SK-N-SH (cell line): ENCODE measurements around the gene GNB2. TPM values are rescaled to one million over a fixed set of nuclear protein-coding genes. Genes with fewer than 3 reads are reported as not detected.

ENCODE experiments used
- CTCF ChIA-PET: fragments of 300-600, 350-600 bp; formaldehyde crosslinking; extraction: SDS; loops from one replicate; lab custom pipeline; 2021; lab: Yijun Ruan, JAX
- POLR2A ChIA-PET: fragments of 350-600 bp; sonication (Branson Sonifier 250); formaldehyde crosslinking; extraction: SDS; loops from one replicate; lab custom pipeline; 2020; ENCODE audit warnings: antibody characterized with exemption, inconsistent platforms; lab: Yijun Ruan, JAX
- DNase-seq: peaks from one replicate; pipeline ENCODE4 v3.0.0; 2012
- H2AFZ ChIP-seq: fragments of 200-600 bp; sonication (generic); 2 replicates; pipeline ENCODE4 v1.8.1; 2016; ENCODE audit warnings: antibody characterized with exemption, mild to moderate bottlenecking, low read depth
- H3F3A ChIP-seq: fragments of 200-600 bp; sonication (generic); replicated peaks from 2 replicates; pipeline ENCODE3; 2016; ENCODE audit warnings: antibody characterized with exemption, mild to moderate bottlenecking; ENCODE audit not compliant: insufficient read depth
- H3K27ac ChIP-seq, 2 experiments: fragments of 200-500 bp in 1 of 2; fragments of 200-600 bp in 1 of 2; sonication (Bioruptor generic) in 1 of 2; sonication (generic), shearing (Covaris generic) in 1 of 2; 2 replicates each; pipeline versions ENCODE4 v1.5.1 to v1.6.1; 2014 to 2016; ENCODE audit warnings: low read depth in 2 of 2, inconsistent platforms in 1 of 2, low read length in 1 of 2, mild to moderate bottlenecking in 1 of 2, mixed read lengths in 1 of 2
- H3K27me3 ChIP-seq: fragments of 200-600 bp; sonication (generic), shearing (Covaris generic); 2 replicates; pipeline ENCODE4 v1.6.1; 2016; ENCODE audit warnings: mixed run types; ENCODE audit not compliant: insufficient read depth
- H3K36me3 ChIP-seq, 2 experiments: fragments of 200-500 bp in 1 of 2; fragments of 200-600 bp in 1 of 2; sonication (Bioruptor generic) in 1 of 2; sonication (generic) in 1 of 2; replicated peaks in 1 of 2; 2 replicates each; pipeline versions ENCODE3 to v1.5.1; 2014 to 2016; ENCODE audit warnings: low read length in 1 of 2, mild to moderate bottlenecking in 1 of 2; ENCODE audit not compliant: insufficient read depth in 2 of 2, control insufficient read depth in 1 of 2
- H3K4me1 ChIP-seq, 2 experiments: fragments of 200-500 bp in 1 of 2; fragments of 200-600 bp in 1 of 2; sonication (Bioruptor generic) in 1 of 2; sonication (generic), shearing (Covaris generic) in 1 of 2; 2 replicates each; pipeline versions ENCODE4 v1.5.1 to v1.6.1; 2014 to 2016; ENCODE audit warnings: low read depth in 1 of 2, low read length in 1 of 2, mixed run types in 1 of 2; ENCODE audit not compliant: insufficient read depth in 2 of 2, control insufficient read depth in 1 of 2
- H3K4me2 ChIP-seq: fragments of 200-600 bp; sonication (generic), shearing (Covaris generic); 2 replicates; pipeline ENCODE4 v1.6.1; 2017; ENCODE audit warnings: mixed run types
- H3K4me3 ChIP-seq, 2 experiments: fragments of 200-500 bp in 1 of 2; fragments of 200-600 bp in 1 of 2; sonication (Bioruptor generic) in 1 of 2; sonication (generic), shearing (Covaris generic) in 1 of 2; 2 replicates each; pipeline versions ENCODE4 v1.5.1 to v1.8.1; 2014 to 2016; ENCODE audit warnings: low read depth in 2 of 2, inconsistent platforms in 1 of 2, low read length in 1 of 2, mild to moderate bottlenecking in 1 of 2, mixed read lengths in 1 of 2, moderate library complexity in 1 of 2
- H3K79me2 ChIP-seq: fragments of 200-600 bp; sonication (generic); 2 replicates; pipeline ENCODE4 v1.8.1; 2017; ENCODE audit warnings: mild to moderate bottlenecking; ENCODE audit not compliant: insufficient read depth
- H3K9ac ChIP-seq: fragments of 200-600 bp; sonication (generic); 2 replicates; pipeline ENCODE4 v1.6.1; 2017; ENCODE audit warnings: mixed run types
- H3K9me2 ChIP-seq: fragments of 200-600 bp; sonication (generic); 2 replicates; pipeline ENCODE4 v1.6.1; 2017; ENCODE audit warnings: mixed run types
- H3K9me3 ChIP-seq: fragments of 200-600 bp; sonication (generic); 2 replicates; pipeline ENCODE4 v1.6.1; 2017; ENCODE audit warnings: mixed run types, mild to moderate bottlenecking, moderate library complexity
- H4K20me1 ChIP-seq: fragments of 200-600 bp; sonication (generic); 2 replicates; pipeline ENCODE4 v1.6.1; 2017; ENCODE audit warnings: mild to moderate bottlenecking, mixed run types; ENCODE audit not compliant: insufficient read depth
- CHD2 ChIP-seq: fragments of 150-350 bp; IDR thresholded peaks from 2 replicates; pipeline ENCODE4 v1.6.1; 2018; ENCODE audit warnings: low read length; ENCODE audit not compliant: partially characterized antibody
- FOSL2 ChIP-seq: IDR thresholded peaks from 2 replicates; pipeline ENCODE4 v1.4.0; 2012; ENCODE audit warnings: low read depth, mild to moderate bottlenecking, moderate library complexity, borderline replicate concordance
- FOXJ3 ChIP-seq: sonication (generic); formaldehyde crosslinking; IDR thresholded peaks from 2 replicates; pipeline ENCODE4 v1.5.1; 2020; ENCODE audit warnings: mild to moderate bottlenecking, missing genetic modification reagents
- FOXM1 ChIP-seq: IDR thresholded peaks from 2 replicates; pipeline ENCODE4 v1.4.0; 2012; ENCODE audit warnings: low read depth, mild to moderate bottlenecking
- GABPA ChIP-seq: IDR thresholded peaks from 2 replicates; pipeline ENCODE4 v1.4.0; 2012; ENCODE audit warnings: low read depth, mild to moderate bottlenecking
- MEF2A ChIP-seq: IDR thresholded peaks from 2 replicates; pipeline ENCODE4 v1.4.0; 2012; ENCODE audit warnings: low read depth, borderline replicate concordance
- MXI1 ChIP-seq: IDR thresholded peaks from 2 replicates; pipeline ENCODE4 v1.6.1; 2012; ENCODE audit warnings: mild to moderate bottlenecking, low read depth, low read length, improper control_type of control experiment
- NFIC ChIP-seq: IDR thresholded peaks from 2 replicates; pipeline ENCODE4 v1.4.0; 2012; ENCODE audit warnings: borderline replicate concordance
- NRF1 ChIP-seq: IDR thresholded peaks from 2 replicates; pipeline ENCODE4 v1.6.1; 2012; ENCODE audit warnings: low read depth, mild to moderate bottlenecking, low read length
- POLR2AphosphoS5 ChIP-seq: IDR thresholded peaks from 2 replicates; pipeline ENCODE4 v1.6.1; 2012; ENCODE audit warnings: low read depth, low read length
- RAD21 ChIP-seq: IDR thresholded peaks from 2 replicates; pipeline ENCODE4 v1.6.1; 2012; ENCODE audit warnings: mild to moderate bottlenecking, low read length
- RFX5 ChIP-seq: IDR thresholded peaks from 2 replicates; pipeline ENCODE4 v1.6.1; 2012; ENCODE audit warnings: mild to moderate bottlenecking, improper control_type of control experiment, low read length
- TAF1 ChIP-seq: IDR thresholded peaks from 2 replicates; pipeline ENCODE4 v1.6.1; 2012; ENCODE audit warnings: low read depth, mild to moderate bottlenecking, low read length, moderate library complexity, borderline replicate concordance
- YY1 ChIP-seq: IDR thresholded peaks from 2 replicates; pipeline ENCODE4 v1.4.0; 2012; ENCODE audit warnings: low read depth, mild to moderate bottlenecking
- WGBS: methylation state at CpG from one replicate; pipeline ENCODE4 v1.1.6; 2017; ENCODE audit warnings: low lambda C conversion rate; 5-methylcytosine and 5-hydroxymethylcytosine counted together
- polyA plus RNA-seq, 3 experiments: library from polyadenylated mRNA; depleted of rRNA; stranded (reverse); fragments of >200 nt; gene quantifications; 2 replicates each; pipeline ENCODE4 v1.2.3, GENCODE V29; 2012
- TF ChIP-seq, protein P1 (sequence below): IDR thresholded peaks from 2 replicates; pipeline ENCODE4 v1.4.0; 2012; ENCODE audit warnings: low read depth, borderline replicate concordance
- TF ChIP-seq, protein P2 (sequence below): IDR thresholded peaks from 2 replicates; pipeline ENCODE4 v1.4.0; 2012; ENCODE audit warnings: low read depth
- TF ChIP-seq, protein P3 (sequence below): fragments of 150-350 bp; IDR thresholded peaks from 2 replicates; pipeline ENCODE4 v1.6.1; 2017; ENCODE audit warnings: antibody characterized with exemption, low read length, low read depth, borderline replicate concordance
- TF ChIP-seq, protein P4 (sequence below): fragments of 200-600 bp; sonication (generic); IDR thresholded peaks from 2 replicates; pipeline ENCODE4 v1.6.1; 2017; ENCODE audit warnings: antibody characterized with exemption, mild to moderate bottlenecking, moderate library complexity
- TF ChIP-seq, protein P5 (sequence below): IDR thresholded peaks from 2 replicates; pipeline ENCODE4 v1.6.1; 2012; ENCODE audit warnings: mild to moderate bottlenecking, low read depth, low read length, moderate library complexity
- TF ChIP-seq, protein P6 (sequence below): IDR thresholded peaks from 2 replicates; pipeline ENCODE4 v1.4.0; 2012; ENCODE audit warnings: low read depth, borderline replicate concordance

Gene GNB2
- polyA plus RNA-seq, 1 of the 3 experiments (the other 2 are of a cell fraction) = 398 TPM

DNA sequence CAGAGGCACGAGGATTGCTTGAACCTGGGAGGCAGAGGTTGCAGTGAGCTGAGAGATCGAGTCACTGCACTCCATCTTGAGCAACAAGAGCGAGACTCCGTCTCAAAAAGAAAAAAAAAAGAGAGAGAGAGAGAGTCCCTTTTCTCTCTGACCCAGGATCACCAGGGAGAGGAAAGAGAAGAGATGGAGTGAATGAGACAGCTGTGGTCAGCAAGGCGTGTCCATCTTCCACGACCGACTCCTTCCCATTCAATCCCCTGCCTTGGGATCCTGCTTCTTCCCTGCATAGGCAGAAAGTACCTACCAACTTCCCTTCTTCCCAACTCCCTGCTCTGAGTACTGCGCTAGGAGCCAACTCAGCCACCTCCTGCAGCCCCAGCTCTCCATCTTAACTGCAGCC, 54.7 kb downstream of the GNB2 start:
- Histone ChIP-seq H3K27me3 (peaks cover 13% of the 10 kb centered on the region; the same call in 1 of the 2 replicates), H3K4me3 (no peak overlapping the region), H3K4me2 (no peak overlapping the region), H3K36me3 (no peaks in the 10 kb centered on the region), H3K79me2 (no peaks in the 10 kb centered on the region), H3K27ac (no peak overlapping the region), H3K4me1 (no peaks in the 10 kb centered on the region; a peak in 1 of 4 replicates), H2AFZ (no peak overlapping the region), H3K9me3 (no peaks in the 10 kb centered on the region), H3K9me2 (no peaks in the 10 kb centered on the region), H4K20me1 (no peaks in the 10 kb centered on the region), H3F3A (peaks cover 8% of the 10 kb centered on the region), H3K9ac (no peak overlapping the region)
- TF ChIP-seq FOXM1 (no peak), RFX5 (no peak), GABPA (no peak), FOXJ3 (no peak), FOSL2 (no peak), POLR2AphosphoS5 (no peak), YY1 (no peak), TAF1 (no peak), NRF1 (no peak), MEF2A (no peak), MXI1 (no peak), RAD21 (no peak), CHD2 (no peak), NFIC (no peak)
- TF ChIP-seq, protein P1, sequence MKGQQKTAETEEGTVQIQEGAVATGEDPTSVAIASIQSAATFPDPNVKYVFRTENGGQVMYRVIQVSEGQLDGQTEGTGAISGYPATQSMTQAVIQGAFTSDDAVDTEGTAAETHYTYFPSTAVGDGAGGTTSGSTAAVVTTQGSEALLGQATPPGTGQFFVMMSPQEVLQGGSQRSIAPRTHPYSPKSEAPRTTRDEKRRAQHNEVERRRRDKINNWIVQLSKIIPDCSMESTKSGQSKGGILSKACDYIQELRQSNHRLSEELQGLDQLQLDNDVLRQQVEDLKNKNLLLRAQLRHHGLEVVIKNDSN = no peak
- TF ChIP-seq, protein P2, sequence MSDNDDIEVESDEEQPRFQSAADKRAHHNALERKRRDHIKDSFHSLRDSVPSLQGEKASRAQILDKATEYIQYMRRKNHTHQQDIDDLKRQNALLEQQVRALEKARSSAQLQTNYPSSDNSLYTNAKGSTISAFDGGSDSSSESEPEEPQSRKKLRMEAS = no peak
- TF ChIP-seq, protein P3, sequence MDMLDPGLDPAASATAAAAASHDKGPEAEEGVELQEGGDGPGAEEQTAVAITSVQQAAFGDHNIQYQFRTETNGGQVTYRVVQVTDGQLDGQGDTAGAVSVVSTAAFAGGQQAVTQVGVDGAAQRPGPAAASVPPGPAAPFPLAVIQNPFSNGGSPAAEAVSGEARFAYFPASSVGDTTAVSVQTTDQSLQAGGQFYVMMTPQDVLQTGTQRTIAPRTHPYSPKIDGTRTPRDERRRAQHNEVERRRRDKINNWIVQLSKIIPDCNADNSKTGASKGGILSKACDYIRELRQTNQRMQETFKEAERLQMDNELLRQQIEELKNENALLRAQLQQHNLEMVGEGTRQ = no peak
- TF ChIP-seq, protein P4, sequence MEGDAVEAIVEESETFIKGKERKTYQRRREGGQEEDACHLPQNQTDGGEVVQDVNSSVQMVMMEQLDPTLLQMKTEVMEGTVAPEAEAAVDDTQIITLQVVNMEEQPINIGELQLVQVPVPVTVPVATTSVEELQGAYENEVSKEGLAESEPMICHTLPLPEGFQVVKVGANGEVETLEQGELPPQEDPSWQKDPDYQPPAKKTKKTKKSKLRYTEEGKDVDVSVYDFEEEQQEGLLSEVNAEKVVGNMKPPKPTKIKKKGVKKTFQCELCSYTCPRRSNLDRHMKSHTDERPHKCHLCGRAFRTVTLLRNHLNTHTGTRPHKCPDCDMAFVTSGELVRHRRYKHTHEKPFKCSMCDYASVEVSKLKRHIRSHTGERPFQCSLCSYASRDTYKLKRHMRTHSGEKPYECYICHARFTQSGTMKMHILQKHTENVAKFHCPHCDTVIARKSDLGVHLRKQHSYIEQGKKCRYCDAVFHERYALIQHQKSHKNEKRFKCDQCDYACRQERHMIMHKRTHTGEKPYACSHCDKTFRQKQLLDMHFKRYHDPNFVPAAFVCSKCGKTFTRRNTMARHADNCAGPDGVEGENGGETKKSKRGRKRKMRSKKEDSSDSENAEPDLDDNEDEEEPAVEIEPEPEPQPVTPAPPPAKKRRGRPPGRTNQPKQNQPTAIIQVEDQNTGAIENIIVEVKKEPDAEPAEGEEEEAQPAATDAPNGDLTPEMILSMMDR = no peak
- TF ChIP-seq, protein P5, sequence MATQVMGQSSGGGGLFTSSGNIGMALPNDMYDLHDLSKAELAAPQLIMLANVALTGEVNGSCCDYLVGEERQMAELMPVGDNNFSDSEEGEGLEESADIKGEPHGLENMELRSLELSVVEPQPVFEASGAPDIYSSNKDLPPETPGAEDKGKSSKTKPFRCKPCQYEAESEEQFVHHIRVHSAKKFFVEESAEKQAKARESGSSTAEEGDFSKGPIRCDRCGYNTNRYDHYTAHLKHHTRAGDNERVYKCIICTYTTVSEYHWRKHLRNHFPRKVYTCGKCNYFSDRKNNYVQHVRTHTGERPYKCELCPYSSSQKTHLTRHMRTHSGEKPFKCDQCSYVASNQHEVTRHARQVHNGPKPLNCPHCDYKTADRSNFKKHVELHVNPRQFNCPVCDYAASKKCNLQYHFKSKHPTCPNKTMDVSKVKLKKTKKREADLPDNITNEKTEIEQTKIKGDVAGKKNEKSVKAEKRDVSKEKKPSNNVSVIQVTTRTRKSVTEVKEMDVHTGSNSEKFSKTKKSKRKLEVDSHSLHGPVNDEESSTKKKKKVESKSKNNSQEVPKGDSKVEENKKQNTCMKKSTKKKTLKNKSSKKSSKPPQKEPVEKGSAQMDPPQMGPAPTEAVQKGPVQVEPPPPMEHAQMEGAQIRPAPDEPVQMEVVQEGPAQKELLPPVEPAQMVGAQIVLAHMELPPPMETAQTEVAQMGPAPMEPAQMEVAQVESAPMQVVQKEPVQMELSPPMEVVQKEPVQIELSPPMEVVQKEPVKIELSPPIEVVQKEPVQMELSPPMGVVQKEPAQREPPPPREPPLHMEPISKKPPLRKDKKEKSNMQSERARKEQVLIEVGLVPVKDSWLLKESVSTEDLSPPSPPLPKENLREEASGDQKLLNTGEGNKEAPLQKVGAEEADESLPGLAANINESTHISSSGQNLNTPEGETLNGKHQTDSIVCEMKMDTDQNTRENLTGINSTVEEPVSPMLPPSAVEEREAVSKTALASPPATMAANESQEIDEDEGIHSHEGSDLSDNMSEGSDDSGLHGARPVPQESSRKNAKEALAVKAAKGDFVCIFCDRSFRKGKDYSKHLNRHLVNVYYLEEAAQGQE = no peak
- TF ChIP-seq, protein P6, sequence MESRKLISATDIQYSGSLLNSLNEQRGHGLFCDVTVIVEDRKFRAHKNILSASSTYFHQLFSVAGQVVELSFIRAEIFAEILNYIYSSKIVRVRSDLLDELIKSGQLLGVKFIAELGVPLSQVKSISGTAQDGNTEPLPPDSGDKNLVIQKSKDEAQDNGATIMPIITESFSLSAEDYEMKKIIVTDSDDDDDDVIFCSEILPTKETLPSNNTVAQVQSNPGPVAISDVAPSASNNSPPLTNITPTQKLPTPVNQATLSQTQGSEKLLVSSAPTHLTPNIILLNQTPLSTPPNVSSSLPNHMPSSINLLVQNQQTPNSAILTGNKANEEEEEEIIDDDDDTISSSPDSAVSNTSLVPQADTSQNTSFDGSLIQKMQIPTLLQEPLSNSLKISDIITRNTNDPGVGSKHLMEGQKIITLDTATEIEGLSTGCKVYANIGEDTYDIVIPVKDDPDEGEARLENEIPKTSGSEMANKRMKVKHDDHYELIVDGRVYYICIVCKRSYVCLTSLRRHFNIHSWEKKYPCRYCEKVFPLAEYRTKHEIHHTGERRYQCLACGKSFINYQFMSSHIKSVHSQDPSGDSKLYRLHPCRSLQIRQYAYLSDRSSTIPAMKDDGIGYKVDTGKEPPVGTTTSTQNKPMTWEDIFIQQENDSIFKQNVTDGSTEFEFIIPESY = no peak
- WGBS = 64% methylated on average over 8 of the region's 8 CpGs
- ChIA-PET POLR2A (no interaction called here), CTCF (interaction anchor here (1.3 to 13.0 kb wide), 3 partner anchors 20 to 124 kb away, joined by 3 to 344 read pairs (median 5); partner anchors contain the start of genes POP7 and SLC12A9)
- no peak for DNase-seq
